Muscle layer of colon (tissue), 2 donors: ENCODE results near the gene CLECL1.

ENCODE experiments used
- H3K27ac ChIP-seq: one replicate; pipeline ENCODE4 v1.7.0; 2013; ENCODE audit warnings: low read depth, mild to moderate bottlenecking, low read length, moderate library complexity
- H3K27me3 ChIP-seq, 2 donors: one replicate each; pipeline ENCODE4 v1.7.0; 2013; ENCODE audit warnings: low read length in 2 of 2, mild to moderate bottlenecking in 2 of 2; ENCODE audit not compliant: insufficient read depth in 2 of 2, control insufficient read depth in 1 of 2
- H3K36me3 ChIP-seq: one replicate; pipeline ENCODE4 v1.7.0; 2013; ENCODE audit warnings: mild to moderate bottlenecking, low read length; ENCODE audit not compliant: insufficient read depth
- H3K4me1 ChIP-seq: one replicate; pipeline ENCODE4 v1.7.0; 2013; ENCODE audit warnings: mild to moderate bottlenecking, low read length; ENCODE audit not compliant: insufficient read depth
- H3K4me3 ChIP-seq, 2 donors: one replicate each; pipeline ENCODE4 v1.7.0; 2013; ENCODE audit warnings: low read length in 2 of 2, low read depth in 1 of 2, mild to moderate bottlenecking in 1 of 2, moderate library complexity in 1 of 2
- H3K9ac ChIP-seq: one replicate; pipeline ENCODE4 v1.7.0; 2013; ENCODE audit warnings: low read length
- H3K9me3 ChIP-seq: one replicate; pipeline ENCODE4 v1.7.0; 2013; ENCODE audit warnings: mild to moderate bottlenecking, low read length
- donor health status: abdominal sarcoma.
- donor health status: Adenocarcinoma of cecum.

CLECL1 gene

GRCh38 chr12:9731393-9731792 lies 1.5 kb downstream of the CLECL1 start:
- H3K4me1 ChIP-seq = no peaks in the 10 kb centered on the region
- H3K9ac ChIP-seq = no peak overlapping the region
- H3K36me3 ChIP-seq = no peaks in the 10 kb centered on the region
- H3K27me3 ChIP-seq = no peaks in the 10 kb centered on the region
- H3K9me3 ChIP-seq = no peaks in the 10 kb centered on the region
- H3K27ac ChIP-seq = no peak overlapping the region
- no peak overlapping the region for H3K4me3 ChIP-seq

- Histone ChIP-seq H3K9me3 (no peaks in the 10 kb centered on the region), H3K27me3 (no peaks in the 10 kb centered on the region), H3K4me1 (no peaks in the 10 kb centered on the region), H3K9ac (no peak overlapping the region), H3K36me3 (no peaks in the 10 kb centered on the region), H3K27ac (no peak overlapping the region), H3K4me3 (no peak overlapping the region)
These were observed 2.3 kb downstream of the CLECL1 start for GRCh38 chr12:9730591-9730990.

GRCh38 chr12:9730011-9730410 lies 2.9 kb downstream of the CLECL1 start:
- Histone ChIP-seq H3K27ac (no peak overlapping the region), H3K36me3 (no peaks in the 10 kb centered on the region), H3K9ac (no peak overlapping the region), H3K4me1 (no peaks in the 10 kb centered on the region), H3K27me3 (no peaks in the 10 kb centered on the region), H3K9me3 (no peaks in the 10 kb centered on the region), H3K4me3 (no peak overlapping the region)

- no peak overlapping the region for H3K9ac ChIP-seq
- H3K27ac ChIP-seq = no peak overlapping the region
- no peaks in the 10 kb centered on the region for H3K27me3 ChIP-seq
- no peak overlapping the region for H3K4me3 ChIP-seq
- H3K9me3 ChIP-seq = no peaks in the 10 kb centered on the region
- no peaks in the 10 kb centered on the region for H3K4me1 ChIP-seq
- H3K36me3 ChIP-seq = no peaks in the 10 kb centered on the region
These were observed 3.8 kb downstream of the CLECL1 start for GRCh38 chr12:9729082-9729481.

- H3K27me3 ChIP-seq = no peaks in the 10 kb centered on the region
- no peak overlapping the region for H3K4me3 ChIP-seq
- H3K27ac ChIP-seq = no peak overlapping the region
- H3K4me1 ChIP-seq = no peaks in the 10 kb centered on the region
- no peak overlapping the region for H3K9ac ChIP-seq
- no peaks in the 10 kb centered on the region for H3K36me3 ChIP-seq
- H3K9me3 ChIP-seq = no peaks in the 10 kb centered on the region
These were observed 5.1 kb downstream of the CLECL1 start for GRCh38 chr12:9727813-9728212.

GRCh38 chr12:9725213-9725870 lies 7.6 kb downstream of the CLECL1 start:
- H3K9me3 ChIP-seq = no peaks in the 10 kb centered on the region
- H3K9ac ChIP-seq = no peak overlapping the region
- no peaks in the 10 kb centered on the region for H3K27me3 ChIP-seq
- no peak overlapping the region for H3K4me3 ChIP-seq
- H3K27ac ChIP-seq = no peak overlapping the region
- no peaks in the 10 kb centered on the region for H3K36me3 ChIP-seq
- no peaks in the 10 kb centered on the region for H3K4me1 ChIP-seq

GRCh38 chr12:9724023-9724422 lies 8.9 kb downstream of the CLECL1 start:
- H3K27ac ChIP-seq = no peak overlapping the region
- no peaks in the 10 kb centered on the region for H3K4me1 ChIP-seq
- H3K27me3 ChIP-seq = no peaks in the 10 kb centered on the region
- no peak overlapping the region for H3K9ac ChIP-seq
- no peak overlapping the region for H3K4me3 ChIP-seq
- no peaks in the 10 kb centered on the region for H3K36me3 ChIP-seq
- no peaks in the 10 kb centered on the region for H3K9me3 ChIP-seq

GRCh38 chr12:9721394-9722092 lies 11.4 kb downstream of the CLECL1 start:
- H3K27me3 ChIP-seq = no peaks in the 10 kb centered on the region
- no peak overlapping the region for H3K4me3 ChIP-seq
- no peaks in the 10 kb centered on the region for H3K4me1 ChIP-seq
- no peak overlapping the region for H3K27ac ChIP-seq
- H3K9ac ChIP-seq = no peak overlapping the region
- no peaks in the 10 kb centered on the region for H3K9me3 ChIP-seq
- H3K36me3 ChIP-seq = no peaks in the 10 kb centered on the region

- Histone ChIP-seq H3K27me3 (no peaks in the 10 kb centered on the region), H3K27ac (no peak overlapping the region), H3K9me3 (no peaks in the 10 kb centered on the region), H3K9ac (no peak overlapping the region), H3K36me3 (no peaks in the 10 kb centered on the region), H3K4me1 (no peaks in the 10 kb centered on the region), H3K4me3 (no peak overlapping the region)
These were observed 13.1 kb downstream of the CLECL1 start for GRCh38 chr12:9719790-9720189.

- Histone ChIP-seq H3K36me3 (no peaks in the 10 kb centered on the region), H3K9ac (no peak overlapping the region), H3K27ac (no peak overlapping the region), H3K4me1 (no peaks in the 10 kb centered on the region), H3K4me3 (no peak overlapping the region), H3K9me3 (no peaks in the 10 kb centered on the region), H3K27me3 (no peaks in the 10 kb centered on the region)
These were observed 13.9 kb downstream of the CLECL1 start for GRCh38 chr12:9718968-9719367.

GRCh38 chr12:9717070-9717925 lies 15.6 kb downstream of the CLECL1 start:
- Histone ChIP-seq H3K4me1 (no peaks in the 10 kb centered on the region), H3K9ac (no peak overlapping the region), H3K27ac (no peak overlapping the region), H3K9me3 (no peaks in the 10 kb centered on the region), H3K4me3 (no peak overlapping the region), H3K27me3 (no peaks in the 10 kb centered on the region), H3K36me3 (no peaks in the 10 kb centered on the region)
